Measurements from ENCODE around the gene CEP104.

The CEP104 gene

DNA sequence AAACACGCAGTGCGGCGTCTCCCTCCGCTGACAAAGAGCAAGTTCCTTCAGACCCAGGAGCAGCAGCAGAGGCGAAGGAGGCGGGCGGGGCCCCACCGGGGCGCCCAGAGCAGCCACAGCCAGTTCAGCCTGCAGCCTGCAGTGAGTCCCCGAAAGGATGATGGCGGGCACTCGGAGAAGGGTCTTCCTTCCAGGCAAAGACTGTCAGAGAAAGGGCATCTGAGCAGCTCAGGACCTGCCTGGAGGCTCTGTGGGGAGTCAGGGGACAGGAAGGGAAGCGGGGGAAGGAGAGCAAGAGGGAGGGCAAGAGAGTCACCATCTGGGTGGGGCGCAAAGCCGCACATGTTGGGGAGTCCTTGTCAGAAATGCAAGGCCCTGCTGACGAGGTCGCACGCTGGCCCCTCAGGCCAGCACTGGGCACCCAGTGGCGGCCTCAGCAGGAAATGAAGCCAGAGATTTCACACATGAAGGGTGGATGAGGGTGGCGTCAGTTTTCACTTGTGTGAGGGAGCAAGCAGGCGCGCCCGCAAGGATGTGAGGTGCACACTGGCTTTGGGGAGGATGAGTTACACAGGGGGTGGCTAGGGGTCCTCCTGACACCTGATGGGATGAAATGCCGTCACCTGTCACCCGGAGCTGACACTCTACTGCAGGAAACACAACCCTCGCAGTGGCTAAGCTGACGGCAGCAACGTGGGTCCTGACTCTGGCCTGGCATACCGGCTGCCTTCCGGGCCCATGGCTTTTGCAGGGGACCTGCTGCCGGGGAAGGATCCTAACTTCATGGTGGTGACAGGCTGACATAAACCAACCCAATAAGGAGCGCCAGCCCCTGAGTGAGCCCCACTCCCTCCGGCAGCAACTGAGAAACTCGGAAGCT, 67.3 kb downstream of the CEP104 start:
- DNase-seq (no peak), ATAC-seq (no peak)
- Mint-ChIP-seq H3K27ac (peak overlapping the region in 1 of 2 donors; percentile 65), H3K4me3 (no peak overlapping the region), H3K4me1 (peaks cover 60% of the 10 kb centered on the region), H3K9me3 (no peaks in the 10 kb centered on the region), H3K27me3 (no peaks in the 10 kb centered on the region)

DNA sequence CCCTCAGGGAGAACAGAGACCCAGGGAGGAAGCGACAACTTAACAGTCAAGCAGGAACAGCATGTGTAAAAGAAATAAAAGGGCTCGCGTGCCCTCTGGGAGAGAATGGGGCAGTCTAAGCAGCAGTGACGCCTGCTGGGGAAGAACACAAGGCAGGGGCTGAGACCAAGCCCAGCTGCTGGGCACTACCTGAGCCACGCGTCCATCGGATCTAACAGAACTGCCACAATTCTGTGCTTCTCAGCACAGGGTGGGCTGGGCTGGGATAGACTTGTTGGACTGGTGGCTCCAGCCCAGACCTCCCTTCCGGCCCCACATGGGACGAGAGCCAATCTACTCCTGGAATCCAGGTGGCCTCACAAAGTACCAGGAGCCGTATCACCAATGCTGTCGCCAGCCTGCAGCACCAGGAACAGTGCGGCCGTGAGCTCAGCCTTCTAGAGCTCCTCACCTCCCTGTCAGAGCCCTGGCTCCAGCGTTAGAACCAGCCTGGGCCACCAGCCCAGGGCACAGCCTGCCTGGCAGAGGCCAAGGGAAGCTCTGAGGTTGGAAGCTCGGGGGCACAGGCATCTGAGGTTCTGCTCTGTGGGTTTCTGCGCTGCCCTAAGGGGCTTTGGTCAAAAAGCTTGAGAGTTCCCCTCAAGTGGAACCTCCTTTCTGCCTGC, 68.1 kb downstream of the CEP104 start:
- Mint-ChIP-seq H3K9me3 (no peaks in the 10 kb centered on the region), H3K27ac (peak overlapping the region in 1 of 2 donors; percentile 95), H3K4me1 (peaks cover 53% of the 10 kb centered on the region), H3K4me3 (no peak overlapping the region), H3K27me3 (no peaks in the 10 kb centered on the region)
- DNase-seq, result no peak
- no peak for ATAC-seq

- no peaks in the 10 kb centered on the region for H3K9me3 Mint-ChIP-seq
- H3K4me1 Mint-ChIP-seq, result peaks cover 44% of the 10 kb centered on the region
- ATAC-seq, result no peak
- H3K4me3 Mint-ChIP-seq, result peak overlapping the region in 1 of 2 donors; percentile 29
- no peaks in the 10 kb centered on the region for H3K27me3 Mint-ChIP-seq
- no peak for DNase-seq
- peak overlapping the region; percentile 87 to 95 for H3K27ac Mint-ChIP-seq
Measured at GRCh38 chr1:3787745-3788605, 69.0 kb downstream of the CEP104 start.

- H3K4me3 Mint-ChIP-seq, result peak overlapping the region in 1 of 2 donors; percentile 7
- H3K27ac Mint-ChIP-seq, result peak overlapping the region in 1 of 2 donors; percentile 83
- ATAC-seq (peak; percentile 94), DNase-seq (peak in 1 of 2 donors; percentile 70)
- no peaks in the 10 kb centered on the region for H3K9me3 Mint-ChIP-seq
- H3K27me3 Mint-ChIP-seq, result no peaks in the 10 kb centered on the region
- H3K4me1 Mint-ChIP-seq, result peaks cover 37% of the 10 kb centered on the region
Measured at GRCh38 chr1:3787349-3787715, 69.7 kb downstream of the CEP104 start.

DNA sequence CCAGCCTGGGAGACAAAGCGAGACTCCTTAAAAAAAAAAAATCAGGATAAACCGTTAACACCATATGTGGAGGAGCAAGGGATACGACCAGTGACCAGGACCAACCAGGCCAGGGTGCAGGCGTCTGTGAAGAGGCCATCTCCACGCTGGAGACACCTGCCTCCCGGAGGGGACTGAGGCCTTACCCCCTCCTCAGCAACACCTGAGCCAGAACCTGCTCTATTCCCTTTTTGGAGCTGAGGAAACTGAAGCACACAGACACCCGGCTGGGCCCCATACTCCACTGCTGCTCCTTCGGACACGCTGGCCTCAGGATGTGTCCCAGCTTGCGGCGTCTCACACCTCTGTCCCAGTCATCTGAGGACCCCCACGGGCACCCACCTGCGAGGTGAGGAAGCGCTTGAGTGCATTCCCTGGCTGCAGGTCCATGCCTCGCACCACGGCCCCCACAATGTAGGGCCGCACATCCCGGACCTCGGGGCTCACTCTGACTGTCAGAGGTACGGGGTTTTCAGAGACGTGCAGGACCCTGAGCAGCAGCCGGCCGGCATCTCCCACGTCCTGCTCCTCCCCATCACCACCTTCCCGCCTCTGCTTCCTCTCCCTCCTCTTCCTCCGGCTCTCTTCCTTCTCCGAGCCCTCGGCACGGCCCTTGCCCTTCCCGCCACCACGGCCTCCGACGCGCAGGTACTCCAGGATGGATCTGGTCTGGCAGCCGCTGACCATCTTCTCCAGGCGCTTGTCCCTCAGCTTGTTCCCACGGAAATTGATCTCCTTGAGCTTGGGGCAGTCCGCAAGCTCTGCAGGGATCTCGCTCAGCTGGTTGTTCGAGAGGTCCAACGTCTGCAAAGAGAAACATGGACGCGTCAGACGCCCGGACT, 70.3 kb downstream of the CEP104 start:
- DNase-seq (no peak), ATAC-seq (no peak)
- Mint-ChIP-seq H3K27me3 (no peaks in the 10 kb centered on the region), H3K27ac (peak overlapping the region in 1 of 2 donors; percentile 83), H3K4me1 (peaks cover 33% of the 10 kb centered on the region), H3K9me3 (no peaks in the 10 kb centered on the region), H3K4me3 (peak overlapping the region in 1 of 2 donors; percentile 7)

DNA sequence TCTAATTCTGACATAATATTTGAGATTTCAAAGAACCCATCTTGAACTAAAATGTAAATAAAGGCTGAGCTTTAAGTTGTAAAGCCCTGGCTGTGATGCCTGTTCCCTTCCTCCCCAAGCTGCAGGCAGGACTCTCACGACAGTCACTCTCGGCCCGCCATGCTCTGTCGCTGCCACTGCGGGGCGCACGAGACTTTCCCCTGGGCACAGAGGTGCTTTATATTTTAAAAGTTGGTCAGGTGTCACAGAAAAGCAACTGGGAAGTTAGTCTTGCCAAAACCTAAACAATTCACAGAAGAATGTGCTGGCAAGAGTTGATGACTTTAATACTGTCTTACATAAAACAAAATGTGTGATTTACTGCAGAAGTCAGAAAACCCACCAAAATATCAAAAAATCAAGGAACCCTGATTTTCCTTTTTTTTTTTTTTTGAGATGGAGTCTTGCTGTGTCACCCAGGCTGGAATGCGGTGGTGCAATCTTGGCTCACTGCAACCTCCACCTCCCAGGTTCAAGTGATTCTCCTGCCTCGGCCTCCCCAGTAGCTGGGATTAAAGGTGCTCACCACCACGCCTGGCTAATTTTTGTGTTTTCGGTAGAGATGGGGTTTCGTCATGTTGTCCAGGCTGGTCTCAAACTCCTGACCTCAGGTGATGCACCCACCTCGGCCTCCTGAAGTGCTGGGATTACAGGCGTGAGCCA, 71.4 kb downstream of the CEP104 start:
- no peak for DNase-seq

GRCh38 chr1:3785045-3785444, 72.0 kb downstream of the CEP104 start:
- no peaks in the 10 kb centered on the region for H3K9me3 Mint-ChIP-seq
- peaks cover 25% of the 10 kb centered on the region for H3K4me1 Mint-ChIP-seq
- DNase-seq, result no peak
- no peaks in the 10 kb centered on the region for H3K27me3 Mint-ChIP-seq
- H3K27ac Mint-ChIP-seq, result no peak overlapping the region
- no peak for ATAC-seq
- H3K4me3 Mint-ChIP-seq, result no peak overlapping the region

More for the DNA sequence above, 71.4 kb downstream of the CEP104 start:
- H3K9me3 Mint-ChIP-seq, result no peaks in the 10 kb centered on the region
- no peak overlapping the region for H3K27ac Mint-ChIP-seq
- no peak for ATAC-seq
- H3K4me3 Mint-ChIP-seq, result no peak overlapping the region
- H3K4me1 Mint-ChIP-seq, result peaks cover 25% of the 10 kb centered on the region
- H3K27me3 Mint-ChIP-seq, result no peaks in the 10 kb centered on the region

- DNase-seq (no peak), ATAC-seq (no peak)
- no peaks in the 10 kb centered on the region for H3K27me3 Mint-ChIP-seq
- H3K27ac Mint-ChIP-seq, result no peak overlapping the region
- H3K4me1 Mint-ChIP-seq, result peaks cover 17% of the 10 kb centered on the region
- no peak overlapping the region for H3K4me3 Mint-ChIP-seq
- no peaks in the 10 kb centered on the region for H3K9me3 Mint-ChIP-seq
Measured at GRCh38 chr1:3783651-3784474, 73.1 kb downstream of the CEP104 start.

DNA sequence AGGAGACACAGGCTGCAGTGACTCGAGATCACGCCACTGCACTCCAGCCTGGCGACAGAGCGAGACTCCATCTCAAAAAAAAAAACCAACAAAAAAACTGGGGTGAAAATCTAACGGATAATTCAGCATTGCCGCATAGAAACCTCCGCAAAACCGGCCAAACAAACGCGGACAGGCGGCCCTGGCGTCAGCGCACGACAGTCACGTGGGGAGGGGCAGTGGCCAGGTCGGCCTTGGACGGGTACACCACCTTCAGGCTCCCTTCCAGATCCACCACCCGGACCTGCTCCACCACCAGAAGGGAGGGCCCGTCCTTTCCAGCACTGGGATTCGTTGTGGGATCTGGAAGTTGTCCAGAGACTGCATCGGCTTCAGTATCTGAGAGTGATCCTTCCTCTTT, 76.1 kb downstream of the CEP104 start:
- no peak overlapping the region for H3K4me3 Mint-ChIP-seq
- H3K27ac Mint-ChIP-seq, result no peak overlapping the region
- ATAC-seq, result no peak

DNA sequence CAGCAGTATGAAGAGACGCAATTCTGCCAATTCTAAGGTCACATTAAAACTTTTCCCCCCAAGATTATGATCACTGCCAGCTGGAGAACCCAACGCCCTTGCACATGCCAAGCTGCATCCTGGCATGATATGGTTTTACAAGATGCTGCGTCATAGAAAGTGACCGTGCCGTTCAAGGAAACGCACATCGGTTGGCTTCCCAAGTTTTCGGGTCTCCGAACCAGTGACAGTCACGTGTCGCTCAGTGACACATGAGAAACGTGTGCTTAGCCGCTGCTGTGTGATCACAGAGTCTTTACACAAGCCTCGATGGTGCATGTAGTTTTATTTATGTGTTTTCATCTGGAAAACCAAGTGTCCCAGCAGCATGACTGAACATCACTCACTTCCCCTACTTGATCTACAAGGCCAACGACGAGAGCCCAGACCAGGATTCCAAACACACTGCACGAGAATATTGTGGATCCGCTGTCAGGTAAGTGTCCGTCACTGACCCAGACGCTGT, 77.0 kb downstream of the CEP104 start:
- Mint-ChIP-seq H3K27ac (peak overlapping the region in 1 of 2 donors; percentile 95), H3K27me3 (no peaks in the 10 kb centered on the region), H3K4me1 (peaks cover 14% of the 10 kb centered on the region), H3K4me3 (no peak overlapping the region), H3K9me3 (no peaks in the 10 kb centered on the region)
- ATAC-seq, result no peak
- DNase-seq, result no peak

More for the DNA sequence above, 76.1 kb downstream of the CEP104 start:
- Mint-ChIP-seq H3K27me3 (no peaks in the 10 kb centered on the region), H3K4me1 (peaks cover 5% of the 10 kb centered on the region), H3K9me3 (no peaks in the 10 kb centered on the region)
- DNase-seq, result no peak

DNA sequence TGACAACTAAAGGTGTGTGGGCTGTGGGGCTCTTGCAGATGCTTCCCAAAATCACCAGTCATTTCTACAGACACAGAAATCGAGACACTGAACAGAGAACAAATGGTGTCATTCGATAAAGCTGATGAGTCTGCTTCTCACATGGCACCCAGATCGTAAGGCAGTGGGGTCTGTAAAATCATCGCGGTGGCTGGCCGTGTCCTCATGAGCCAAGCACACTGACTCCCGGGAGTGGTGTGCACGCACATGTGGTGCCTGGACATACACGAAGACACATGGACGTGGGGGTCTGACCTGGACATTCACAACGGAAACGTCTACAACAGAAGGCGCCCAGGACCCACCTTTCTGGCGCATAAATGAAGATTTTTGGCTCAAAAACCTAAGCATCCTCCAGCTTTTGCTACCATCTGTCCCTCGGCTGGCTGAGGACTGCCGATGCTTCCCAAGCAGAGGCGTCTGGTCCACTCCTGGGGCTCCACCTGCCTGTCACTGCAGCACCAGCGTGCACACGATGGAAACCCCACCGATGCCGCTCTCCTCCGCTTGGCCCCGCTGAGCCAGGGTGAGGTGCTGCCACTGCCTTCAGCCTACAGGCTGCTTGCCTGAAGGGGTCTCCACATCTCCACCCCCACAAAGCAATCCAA, 77.6 kb downstream of the CEP104 start:
- no peak for DNase-seq
- no peak for ATAC-seq
- Mint-ChIP-seq H3K4me1 (peaks cover 14% of the 10 kb centered on the region), H3K4me3 (no peak overlapping the region), H3K9me3 (no peaks in the 10 kb centered on the region), H3K27me3 (no peaks in the 10 kb centered on the region), H3K27ac (no peak overlapping the region)

DNA sequence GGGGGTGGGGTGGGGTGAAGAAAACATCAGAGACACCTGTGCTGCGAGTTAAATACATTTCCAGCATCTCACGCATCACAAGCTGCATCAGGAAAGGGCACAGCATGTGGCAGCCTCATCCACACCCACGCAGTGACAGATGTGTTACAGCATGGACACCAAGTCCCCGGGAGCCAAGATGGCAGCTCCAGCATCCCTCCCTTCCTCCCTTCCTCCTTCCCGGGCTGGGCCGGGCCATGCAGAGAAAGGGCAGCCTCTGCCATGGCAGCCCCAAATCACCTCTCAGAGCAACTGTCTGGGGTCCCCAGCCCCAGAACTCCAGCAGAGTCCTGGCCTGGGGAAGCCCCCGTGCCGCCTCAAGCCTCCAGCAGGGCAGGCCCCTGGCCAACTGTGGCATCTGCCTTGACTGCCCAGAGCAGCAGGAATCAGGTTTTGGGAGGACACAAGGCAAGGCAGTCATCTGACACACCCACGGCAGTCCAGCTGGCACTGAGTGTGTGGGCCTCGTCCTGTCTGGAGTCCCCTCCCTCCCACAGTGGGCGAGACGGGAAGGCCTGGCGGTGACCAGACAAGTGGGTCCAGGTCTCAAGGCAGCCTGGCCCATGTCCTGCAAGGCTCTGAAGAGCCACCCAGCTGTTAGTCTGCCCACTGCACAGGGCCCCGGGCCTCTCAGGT, 78.3 kb downstream of the CEP104 start:
- Mint-ChIP-seq H3K27ac (no peak overlapping the region), H3K27me3 (no peaks in the 10 kb centered on the region), H3K9me3 (no peaks in the 10 kb centered on the region), H3K4me3 (no peak overlapping the region), H3K4me1 (peaks cover 14% of the 10 kb centered on the region)
- DNase-seq, result no peak
- no peak for ATAC-seq
